ENCODE results near the gene SLC24A4. TPM values are rescaled to one million over a fixed set of nuclear protein-coding genes. Genes with fewer than 3 reads are reported as not detected.

SLC24A4 gene
- polyA plus RNA-seq, 1 donor from 2014 or later = 0.17 TPM

DNA sequence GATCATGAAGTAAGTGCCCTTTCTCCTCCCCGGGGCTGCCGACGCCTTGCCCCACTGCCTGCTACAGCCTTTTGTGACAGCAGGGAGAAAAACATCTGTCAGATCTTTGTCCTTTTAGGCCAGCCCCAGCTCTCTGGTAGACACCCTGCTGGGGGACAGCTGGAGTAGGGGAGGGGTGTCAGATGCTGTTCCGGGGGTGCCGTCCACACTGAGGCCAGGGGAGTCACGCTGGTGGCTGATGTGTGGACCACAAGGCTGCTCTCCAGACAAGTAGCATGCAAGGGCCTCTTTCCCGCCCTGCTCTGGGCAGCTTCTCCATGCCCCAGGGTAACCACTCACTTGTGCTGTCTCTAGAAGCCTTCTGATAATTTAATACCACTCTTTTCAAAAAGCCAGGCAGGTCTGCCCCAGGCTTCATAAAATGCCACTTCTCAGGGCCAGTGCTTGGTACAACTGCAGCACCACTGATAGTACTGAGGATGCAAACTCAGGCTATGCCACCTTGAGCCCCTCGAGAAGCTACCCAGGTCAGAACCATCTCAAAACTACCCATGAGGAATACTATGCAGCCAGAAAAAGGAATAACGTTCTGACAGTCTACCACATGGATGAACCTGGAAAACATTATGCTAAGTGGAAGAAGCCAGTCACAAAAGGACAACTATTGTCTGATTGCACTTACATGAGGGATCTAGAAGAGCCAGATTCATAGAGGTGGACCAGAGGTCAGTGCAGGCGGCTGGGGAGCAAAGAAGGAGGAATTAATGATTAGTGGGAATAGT lies 124.6 kb downstream of the SLC24A4 start:
- peaks cover 3% of the 10 kb centered on the region for H3K9me3 ChIP-seq (ENCODE audit: low read length)

DNA sequence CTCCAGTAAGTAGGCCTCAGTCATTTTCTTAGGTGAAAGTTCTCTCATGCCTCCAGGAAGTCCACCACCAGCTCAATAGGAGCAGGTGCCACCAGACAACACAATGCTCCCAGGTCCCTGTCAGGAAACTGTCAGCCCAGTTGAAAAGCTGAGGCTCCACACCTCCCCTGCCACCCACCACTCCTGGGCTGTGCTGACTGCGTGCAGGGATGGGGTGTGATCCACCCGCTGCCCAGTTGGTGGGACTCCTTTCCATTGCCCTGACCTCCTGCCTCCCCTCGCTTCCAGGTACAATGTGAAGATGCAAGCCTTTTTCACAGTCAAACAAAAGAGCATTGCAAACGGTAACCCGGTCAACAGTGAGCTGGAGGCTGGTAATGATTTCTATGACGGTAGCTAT lies 125.8 kb downstream of the SLC24A4 start:
- Histone ChIP-seq H3K36me3 (ENCODE audit: insufficient read depth, low read length) (no peaks in the 10 kb centered on the region), H2AFZ (ENCODE audit: low read depth, low read length) (no peak overlapping the region), H4K20me1 (ENCODE audit: insufficient read depth) (no peaks in the 10 kb centered on the region), H3K4me2 (ENCODE audit: low read length) (no peak overlapping the region), H3K27ac (ENCODE audit: low read length) (no peak overlapping the region), H3K9me2 (ENCODE audit: insufficient read depth, low read length) (no peaks in the 10 kb centered on the region), H3K4me3 (ENCODE audit: low read length) (no peak overlapping the region), H3K9me3 (ENCODE audit: low read length) (peaks cover 3% of the 10 kb centered on the region), H3K9ac (ENCODE audit: low read length) (no peak overlapping the region), H3K79me2 (replicated peaks; ENCODE audit: insufficient read depth, low read length) (no peaks in the 10 kb centered on the region), H3K27me3 (ENCODE audit: insufficient read depth, low read depth, low read length) (no peaks in the 10 kb centered on the region), H3F3A (ENCODE audit: insufficient read depth, low read length, poor library complexity, severe bottlenecking) (no peaks in the 10 kb centered on the region)
- TF ChIP-seq EZH2 (IDR thresholded peaks at IDR 0.05; ENCODE audit: borderline replicate concordance, insufficient read depth, low read length, poor library complexity, severe bottlenecking) = no peak

More for the DNA sequence above, 124.6 kb downstream of the SLC24A4 start:
- TF ChIP-seq TAF1 (IDR thresholded peaks at IDR 0.05; ENCODE audit: low read depth) (no peak), POLR2AphosphoS5 (IDR thresholded peaks at IDR 0.05) (no peak), EP300 (conservative IDR thresholded peaks at IDR 0.05; ENCODE audit: poor library complexity, severe bottlenecking) (no peak), MXI1 (conservative IDR thresholded peaks at IDR 0.05; ENCODE audit: poor library complexity, severe bottlenecking) (no peak), SMC3 (conservative IDR thresholded peaks at IDR 0.05; ENCODE audit: poor library complexity) (no peak)
- TF ChIP-seq, protein P1, sequence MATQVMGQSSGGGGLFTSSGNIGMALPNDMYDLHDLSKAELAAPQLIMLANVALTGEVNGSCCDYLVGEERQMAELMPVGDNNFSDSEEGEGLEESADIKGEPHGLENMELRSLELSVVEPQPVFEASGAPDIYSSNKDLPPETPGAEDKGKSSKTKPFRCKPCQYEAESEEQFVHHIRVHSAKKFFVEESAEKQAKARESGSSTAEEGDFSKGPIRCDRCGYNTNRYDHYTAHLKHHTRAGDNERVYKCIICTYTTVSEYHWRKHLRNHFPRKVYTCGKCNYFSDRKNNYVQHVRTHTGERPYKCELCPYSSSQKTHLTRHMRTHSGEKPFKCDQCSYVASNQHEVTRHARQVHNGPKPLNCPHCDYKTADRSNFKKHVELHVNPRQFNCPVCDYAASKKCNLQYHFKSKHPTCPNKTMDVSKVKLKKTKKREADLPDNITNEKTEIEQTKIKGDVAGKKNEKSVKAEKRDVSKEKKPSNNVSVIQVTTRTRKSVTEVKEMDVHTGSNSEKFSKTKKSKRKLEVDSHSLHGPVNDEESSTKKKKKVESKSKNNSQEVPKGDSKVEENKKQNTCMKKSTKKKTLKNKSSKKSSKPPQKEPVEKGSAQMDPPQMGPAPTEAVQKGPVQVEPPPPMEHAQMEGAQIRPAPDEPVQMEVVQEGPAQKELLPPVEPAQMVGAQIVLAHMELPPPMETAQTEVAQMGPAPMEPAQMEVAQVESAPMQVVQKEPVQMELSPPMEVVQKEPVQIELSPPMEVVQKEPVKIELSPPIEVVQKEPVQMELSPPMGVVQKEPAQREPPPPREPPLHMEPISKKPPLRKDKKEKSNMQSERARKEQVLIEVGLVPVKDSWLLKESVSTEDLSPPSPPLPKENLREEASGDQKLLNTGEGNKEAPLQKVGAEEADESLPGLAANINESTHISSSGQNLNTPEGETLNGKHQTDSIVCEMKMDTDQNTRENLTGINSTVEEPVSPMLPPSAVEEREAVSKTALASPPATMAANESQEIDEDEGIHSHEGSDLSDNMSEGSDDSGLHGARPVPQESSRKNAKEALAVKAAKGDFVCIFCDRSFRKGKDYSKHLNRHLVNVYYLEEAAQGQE (IDR thresholded peaks at IDR 0.05; ENCODE audit: borderline replicate concordance) = no peak
- Histone ChIP-seq H3K9ac (ENCODE audit: low read length) (no peak overlapping the region), H2AFZ (ENCODE audit: low read depth, low read length) (no peak overlapping the region), H3K79me2 (replicated peaks; ENCODE audit: insufficient read depth, low read length) (no peaks in the 10 kb centered on the region), H3K4me2 (ENCODE audit: low read length) (no peak overlapping the region), H3K36me3 (ENCODE audit: insufficient read depth, low read length) (no peaks in the 10 kb centered on the region), H3F3A (ENCODE audit: insufficient read depth, low read length, poor library complexity, severe bottlenecking) (no peaks in the 10 kb centered on the region), H3K4me3 (ENCODE audit: low read length) (no peak overlapping the region), H3K27me3 (ENCODE audit: insufficient read depth, low read depth, low read length) (no peaks in the 10 kb centered on the region), H3K27ac (ENCODE audit: low read length) (no peak overlapping the region), H3K9me2 (ENCODE audit: insufficient read depth, low read length) (no peaks in the 10 kb centered on the region), H4K20me1 (ENCODE audit: insufficient read depth) (no peaks in the 10 kb centered on the region)

DNA sequence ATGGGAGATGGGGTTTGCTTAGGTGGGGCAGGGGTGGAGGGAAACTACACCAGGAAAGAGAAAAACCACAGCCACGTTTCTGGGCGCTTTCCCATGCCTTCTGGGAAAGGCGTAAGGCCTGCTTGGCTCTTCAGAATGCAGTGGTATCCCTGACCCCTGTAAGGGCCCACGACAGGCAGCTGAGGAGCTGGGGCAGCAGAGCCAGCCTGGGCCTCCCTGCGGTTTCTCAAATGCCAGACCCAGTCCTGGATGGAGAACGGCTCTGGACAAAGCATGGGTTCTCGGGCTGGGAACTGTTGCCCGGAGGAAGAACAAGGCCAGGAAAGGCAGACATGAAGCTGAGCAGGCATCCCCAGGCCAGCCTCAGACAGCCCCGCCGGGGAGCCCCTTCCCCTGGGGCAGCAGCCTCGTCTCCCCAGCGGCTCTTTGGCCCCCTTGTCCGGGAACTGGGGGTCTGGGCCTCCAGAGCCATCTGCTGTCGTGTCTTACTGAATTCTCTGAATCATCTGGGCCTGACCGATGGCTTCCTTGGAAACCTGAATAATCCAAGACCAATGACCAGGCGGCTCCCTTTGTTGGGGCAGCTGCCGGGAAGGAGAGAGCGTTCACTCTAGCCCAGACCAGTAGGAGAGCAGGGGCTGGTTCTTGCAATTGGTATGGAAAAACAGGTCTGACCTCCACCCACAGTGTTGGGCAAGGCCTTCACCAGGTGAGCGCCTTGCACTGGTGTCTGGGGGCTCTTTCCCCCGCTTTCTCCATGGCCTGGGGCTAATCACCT lies 126.6 kb downstream of the SLC24A4 start:
- H3F3A ChIP-seq (ENCODE audit: insufficient read depth, low read length, poor library complexity, severe bottlenecking) = no peaks in the 10 kb centered on the region
- no peak overlapping the region for H2AFZ ChIP-seq (ENCODE audit: low read depth, low read length)
- no peak overlapping the region for H3K9ac ChIP-seq (ENCODE audit: low read length)
- no peaks in the 10 kb centered on the region for H3K9me2 ChIP-seq (ENCODE audit: insufficient read depth, low read length)
- H3K79me2 ChIP-seq (replicated peaks; ENCODE audit: insufficient read depth, low read length) = no peaks in the 10 kb centered on the region
- H4K20me1 ChIP-seq (ENCODE audit: insufficient read depth) = no peaks in the 10 kb centered on the region
- H3K27ac ChIP-seq (ENCODE audit: low read length) = no peak overlapping the region
- no peak overlapping the region for H3K4me2 ChIP-seq (ENCODE audit: low read length)
- no peak overlapping the region for H3K4me3 ChIP-seq (ENCODE audit: low read length)
- H3K36me3 ChIP-seq (ENCODE audit: insufficient read depth, low read length) = no peaks in the 10 kb centered on the region
- no peaks in the 10 kb centered on the region for H3K27me3 ChIP-seq (ENCODE audit: insufficient read depth, low read depth, low read length)
- H3K9me3 ChIP-seq (ENCODE audit: low read length) = peaks cover 3% of the 10 kb centered on the region
- no peak for TF ChIP-seq MXI1 (conservative IDR thresholded peaks at IDR 0.05; ENCODE audit: poor library complexity, severe bottlenecking)
- TF ChIP-seq TAF1 (IDR thresholded peaks at IDR 0.05; ENCODE audit: low read depth) = no peak
- TF ChIP-seq, protein P2, sequence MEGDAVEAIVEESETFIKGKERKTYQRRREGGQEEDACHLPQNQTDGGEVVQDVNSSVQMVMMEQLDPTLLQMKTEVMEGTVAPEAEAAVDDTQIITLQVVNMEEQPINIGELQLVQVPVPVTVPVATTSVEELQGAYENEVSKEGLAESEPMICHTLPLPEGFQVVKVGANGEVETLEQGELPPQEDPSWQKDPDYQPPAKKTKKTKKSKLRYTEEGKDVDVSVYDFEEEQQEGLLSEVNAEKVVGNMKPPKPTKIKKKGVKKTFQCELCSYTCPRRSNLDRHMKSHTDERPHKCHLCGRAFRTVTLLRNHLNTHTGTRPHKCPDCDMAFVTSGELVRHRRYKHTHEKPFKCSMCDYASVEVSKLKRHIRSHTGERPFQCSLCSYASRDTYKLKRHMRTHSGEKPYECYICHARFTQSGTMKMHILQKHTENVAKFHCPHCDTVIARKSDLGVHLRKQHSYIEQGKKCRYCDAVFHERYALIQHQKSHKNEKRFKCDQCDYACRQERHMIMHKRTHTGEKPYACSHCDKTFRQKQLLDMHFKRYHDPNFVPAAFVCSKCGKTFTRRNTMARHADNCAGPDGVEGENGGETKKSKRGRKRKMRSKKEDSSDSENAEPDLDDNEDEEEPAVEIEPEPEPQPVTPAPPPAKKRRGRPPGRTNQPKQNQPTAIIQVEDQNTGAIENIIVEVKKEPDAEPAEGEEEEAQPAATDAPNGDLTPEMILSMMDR (IDR thresholded peaks at IDR 0.05; ENCODE audit: poor library complexity, severe bottlenecking) = no peak
- no peak for TF ChIP-seq POLR2AphosphoS5 (IDR thresholded peaks at IDR 0.05)
- TF ChIP-seq, protein P1 (IDR thresholded peaks at IDR 0.05; ENCODE audit: borderline replicate concordance) = no peak
- no peak for TF ChIP-seq SMC3 (conservative IDR thresholded peaks at IDR 0.05; ENCODE audit: poor library complexity)
- no peak for TF ChIP-seq RAD21 (conservative IDR thresholded peaks at IDR 0.05)
- no peak for TF ChIP-seq EP300 (conservative IDR thresholded peaks at IDR 0.05; ENCODE audit: poor library complexity, severe bottlenecking)
- no peak for TF ChIP-seq EZH2 (IDR thresholded peaks at IDR 0.05; ENCODE audit: borderline replicate concordance, insufficient read depth, low read length, poor library complexity, severe bottlenecking)

All from neural cell (in vitro differentiated cells).